Measurements from ENCODE around the gene MCFD2.
"Not testable (repeated sequence)": the region's sequence is repeated elsewhere in the genome, so short reads cannot be mapped to it uniquely, and the experiment has no call there.

MCFD2 gene

DNA sequence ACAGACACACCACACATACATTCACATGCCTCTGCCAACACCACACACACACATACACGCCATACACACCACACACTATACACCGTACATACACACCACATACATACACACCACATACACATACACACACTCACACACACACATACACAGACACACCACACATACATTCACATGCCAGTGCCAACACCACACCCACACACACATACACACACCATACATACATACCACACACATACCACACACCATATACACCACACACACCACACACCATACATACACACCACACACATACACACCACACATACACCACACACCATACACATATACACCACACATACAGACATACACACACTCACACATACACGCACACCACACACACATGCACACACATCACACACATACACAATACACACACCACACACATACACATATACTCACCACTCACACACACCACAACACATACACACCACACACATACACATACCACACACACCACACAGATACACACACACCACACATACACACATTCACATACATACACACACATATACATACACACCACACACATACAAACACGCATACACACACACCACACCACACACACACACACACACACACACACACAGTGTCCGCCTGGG lies 37.2 kb downstream of the MCFD2 start:
- H3K4me3 ChIP-seq (ENCODE audit: low read depth, low read length) = no peak overlapping the region
- TF ChIP-seq, protein P1, sequence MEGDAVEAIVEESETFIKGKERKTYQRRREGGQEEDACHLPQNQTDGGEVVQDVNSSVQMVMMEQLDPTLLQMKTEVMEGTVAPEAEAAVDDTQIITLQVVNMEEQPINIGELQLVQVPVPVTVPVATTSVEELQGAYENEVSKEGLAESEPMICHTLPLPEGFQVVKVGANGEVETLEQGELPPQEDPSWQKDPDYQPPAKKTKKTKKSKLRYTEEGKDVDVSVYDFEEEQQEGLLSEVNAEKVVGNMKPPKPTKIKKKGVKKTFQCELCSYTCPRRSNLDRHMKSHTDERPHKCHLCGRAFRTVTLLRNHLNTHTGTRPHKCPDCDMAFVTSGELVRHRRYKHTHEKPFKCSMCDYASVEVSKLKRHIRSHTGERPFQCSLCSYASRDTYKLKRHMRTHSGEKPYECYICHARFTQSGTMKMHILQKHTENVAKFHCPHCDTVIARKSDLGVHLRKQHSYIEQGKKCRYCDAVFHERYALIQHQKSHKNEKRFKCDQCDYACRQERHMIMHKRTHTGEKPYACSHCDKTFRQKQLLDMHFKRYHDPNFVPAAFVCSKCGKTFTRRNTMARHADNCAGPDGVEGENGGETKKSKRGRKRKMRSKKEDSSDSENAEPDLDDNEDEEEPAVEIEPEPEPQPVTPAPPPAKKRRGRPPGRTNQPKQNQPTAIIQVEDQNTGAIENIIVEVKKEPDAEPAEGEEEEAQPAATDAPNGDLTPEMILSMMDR (IDR thresholded peaks at IDR 0.05; ENCODE audit: borderline replicate concordance, insufficient read depth, low read depth, low read length) = no peak

DNA sequence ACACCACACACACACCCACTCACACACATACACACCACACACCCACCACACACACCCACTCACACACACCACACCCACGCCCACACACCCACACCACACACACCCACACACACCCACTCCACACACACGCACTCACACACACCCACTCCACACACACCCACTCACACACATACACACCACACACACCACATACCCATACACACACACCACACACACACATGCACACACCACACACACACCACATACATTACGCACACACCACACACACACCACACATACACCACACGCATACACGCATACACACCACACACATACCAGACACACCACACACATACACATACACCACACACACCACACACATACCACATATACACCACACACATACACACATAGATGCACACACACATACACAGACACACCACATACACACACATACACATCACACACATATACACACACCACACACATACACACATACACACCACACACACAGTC lies 37.9 kb downstream of the MCFD2 start:
- no peak overlapping the region for H3K4me3 ChIP-seq (ENCODE audit: low read depth, low read length)
- TF ChIP-seq, protein P1 (IDR thresholded peaks at IDR 0.05; ENCODE audit: borderline replicate concordance, insufficient read depth, low read depth, low read length) = no peak

DNA sequence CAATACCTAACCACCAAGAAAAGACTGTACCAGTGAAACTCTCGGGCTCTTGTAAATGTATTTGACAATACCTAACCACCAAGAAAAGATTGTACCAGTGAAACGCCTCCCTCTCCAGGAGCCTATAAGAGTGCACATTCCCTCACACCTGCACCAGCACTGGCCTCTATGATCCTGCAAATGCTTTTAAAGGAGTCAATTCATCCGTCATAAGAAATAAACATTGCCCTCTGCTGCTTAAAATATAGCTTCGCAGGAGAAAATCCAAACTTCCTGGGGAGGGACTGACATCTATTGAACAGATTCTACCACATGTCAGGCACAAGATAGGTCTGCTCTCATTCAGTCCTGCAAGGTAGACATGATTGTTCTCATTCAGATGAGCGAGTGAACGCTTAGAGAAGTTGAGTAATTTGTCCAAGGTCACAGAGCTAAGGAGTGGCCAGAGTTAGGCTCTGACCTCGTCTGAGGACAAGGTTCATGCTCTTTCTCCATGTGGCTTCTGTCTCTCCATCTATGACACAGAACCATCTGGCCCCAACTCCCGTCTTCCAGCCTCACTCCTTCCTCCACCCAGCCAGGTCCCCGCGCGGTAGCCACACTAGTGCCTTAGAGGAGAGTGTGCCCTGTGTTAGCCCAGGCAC lies 38.7 kb downstream of the MCFD2 start:
- TF ChIP-seq, protein P1 (IDR thresholded peaks at IDR 0.05; ENCODE audit: borderline replicate concordance, insufficient read depth, low read depth, low read length) = no peak
- no peak overlapping the region for H3K4me3 ChIP-seq (ENCODE audit: low read depth, low read length)

DNA sequence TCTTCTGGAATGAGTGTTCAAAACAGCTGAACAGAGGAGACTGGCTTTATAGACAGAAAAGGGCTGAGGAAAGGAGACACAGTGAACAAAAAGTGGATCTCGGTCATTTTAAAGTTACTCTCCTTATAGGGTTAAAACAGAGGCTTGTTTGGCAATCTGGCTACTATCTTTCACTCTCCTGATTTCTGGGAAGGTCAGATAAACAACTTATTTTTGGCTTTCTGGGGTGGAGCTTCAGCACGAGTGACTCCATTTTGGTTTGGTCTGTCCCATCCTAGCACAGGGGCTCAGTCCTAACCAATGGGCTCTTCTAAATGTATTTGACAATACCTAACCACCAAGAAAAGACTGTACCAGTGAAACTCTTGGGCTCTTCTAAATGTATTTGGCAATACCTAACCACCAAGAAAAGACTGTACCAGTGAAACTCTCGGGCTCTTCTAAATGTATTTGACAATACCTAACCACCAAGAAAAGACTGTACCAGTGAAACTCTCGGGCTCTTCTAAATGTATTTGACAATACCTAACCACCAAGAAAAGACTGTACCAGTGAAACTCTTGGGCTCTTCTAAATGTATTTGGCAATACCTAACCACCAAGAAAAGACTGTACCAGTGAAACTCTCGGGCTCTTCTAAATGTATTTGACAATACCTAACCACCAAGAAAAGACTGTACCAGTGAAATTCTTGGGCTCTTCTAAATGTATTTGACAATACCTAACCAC lies 39.5 kb downstream of the MCFD2 start:
- H3K4me3 ChIP-seq (ENCODE audit: low read depth, low read length) = not testable (repeated sequence)

DNA sequence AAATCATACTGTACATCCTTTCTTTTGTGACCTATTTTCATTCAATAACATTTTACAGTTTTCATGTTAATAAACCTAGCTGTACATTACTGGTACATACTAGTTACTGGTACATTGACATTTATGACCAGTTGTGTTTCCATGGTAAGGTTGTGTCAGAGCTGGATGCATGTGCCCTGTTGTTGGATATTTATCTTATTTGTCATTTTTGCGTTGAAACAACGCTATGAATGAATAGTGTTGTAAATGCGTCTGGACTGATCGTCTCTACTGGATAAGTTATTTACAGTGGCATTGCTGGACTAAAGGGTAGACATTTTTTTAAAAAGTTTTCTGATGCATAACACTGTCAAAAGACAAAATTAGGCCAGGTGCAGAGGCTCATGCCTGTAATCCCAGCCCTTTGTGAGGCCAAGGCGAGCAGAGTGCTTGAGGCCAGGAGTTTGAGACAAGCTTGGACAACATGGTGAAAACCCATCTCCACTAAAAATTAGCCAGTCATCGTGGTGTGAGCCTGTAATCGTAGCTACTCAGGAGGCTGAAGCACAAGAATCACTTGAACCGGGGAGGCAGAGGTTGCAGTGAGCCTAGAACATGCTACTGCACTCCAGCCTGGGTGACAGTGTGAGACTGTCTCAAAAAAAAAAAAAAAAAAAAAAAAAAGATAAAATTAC lies 40.2 kb downstream of the MCFD2 start:
- TF ChIP-seq, protein P1 (IDR thresholded peaks at IDR 0.05; ENCODE audit: borderline replicate concordance, insufficient read depth, low read depth, low read length) = no peak
- H3K4me3 ChIP-seq (ENCODE audit: low read depth, low read length) = no peak overlapping the region

DNA sequence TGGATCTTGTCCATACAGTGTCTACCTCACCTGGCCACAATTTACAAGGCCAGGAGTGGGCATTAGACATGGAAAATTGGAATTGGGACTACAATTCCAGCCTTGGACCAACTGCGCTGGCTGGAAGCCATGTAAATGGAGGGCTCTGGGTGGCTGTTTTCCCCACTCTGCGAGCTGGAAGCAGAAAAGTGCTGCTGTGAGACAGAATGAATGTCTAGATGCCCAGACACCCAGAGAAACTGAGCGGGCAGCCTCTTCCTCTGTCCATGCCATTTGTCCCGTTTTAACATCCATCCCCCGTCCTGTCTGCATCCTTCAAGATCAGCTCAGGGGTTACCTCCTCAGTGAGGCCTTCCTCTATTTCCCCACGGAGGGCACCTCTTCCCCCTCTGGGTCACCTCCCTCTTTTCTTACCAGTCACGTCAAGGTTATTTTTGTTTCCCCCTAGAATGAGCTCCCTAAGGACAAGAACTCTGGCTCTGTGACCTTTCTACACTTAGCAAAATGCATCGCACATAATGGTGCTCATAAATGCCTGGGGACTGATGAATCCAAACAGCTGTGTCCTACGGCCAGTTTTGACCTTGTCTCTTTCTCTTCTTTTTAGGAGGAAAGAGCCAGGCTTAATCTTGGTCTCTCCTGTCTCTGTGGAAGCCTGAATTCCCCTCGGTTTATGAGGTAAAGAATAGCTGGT lies 41.2 kb downstream of the MCFD2 start:
- TF ChIP-seq, protein P1 (IDR thresholded peaks at IDR 0.05; ENCODE audit: borderline replicate concordance, insufficient read depth, low read depth, low read length) = no peak
- no peak overlapping the region for H3K4me3 ChIP-seq (ENCODE audit: low read depth, low read length)

DNA sequence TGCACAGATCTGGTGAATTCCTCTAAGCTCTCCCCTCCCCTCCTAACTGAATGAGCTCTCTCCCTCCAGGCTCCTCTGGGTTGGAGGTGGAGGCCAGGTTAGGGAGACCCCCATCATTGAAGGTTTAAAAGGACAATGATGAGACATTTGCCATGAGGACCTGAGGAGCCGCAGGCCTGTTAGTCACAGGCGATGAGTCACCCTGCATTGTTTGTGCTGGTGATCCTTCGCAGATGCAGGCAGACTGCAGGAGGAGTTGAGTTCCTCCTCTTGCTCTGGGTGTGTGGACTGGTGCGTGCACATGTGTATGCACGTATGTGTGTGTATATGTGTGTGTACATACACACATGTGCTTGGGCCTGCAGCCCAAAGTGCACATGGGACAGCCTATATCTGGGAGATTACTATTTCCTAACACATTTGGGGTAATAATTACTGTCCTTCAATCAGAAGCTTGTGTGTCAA lies 42.0 kb downstream of the MCFD2 start:
- H3K4me3 ChIP-seq (ENCODE audit: low read depth, low read length) = no peak overlapping the region
- TF ChIP-seq, protein P1 (IDR thresholded peaks at IDR 0.05; ENCODE audit: borderline replicate concordance, insufficient read depth, low read depth, low read length) = no peak

Measured in GM12875 (cell line).